Measurements from ENCODE around the gene LYST. TPM values are rescaled to one million over a fixed set of nuclear protein-coding genes. Genes with fewer than 3 reads are reported as not detected.
"Not testable (repeated sequence)": the region's sequence is repeated elsewhere in the genome, so short reads cannot be mapped to it uniquely, and the experiment has no call there.

LYST gene
- total and polyA plus RNA-seq, 2 donors (not counting 3 experiments of a cell fraction or from before 2014, with no cell fraction given), result 3.1 to 9.6 TPM

- H3K4me2 ChIP-seq (ENCODE audit: insufficient read depth, low read length), result peak overlapping the region; percentile 72
- no peak overlapping the region for H3K27ac ChIP-seq (ENCODE audit: insufficient read depth, low read depth, low read length)
- no peaks in the 10 kb centered on the region for H3K36me3 ChIP-seq (ENCODE audit: control insufficient read depth in 2 of 2, extremely low read depth in 1 of 2, insufficient read depth in 2 of 2, low read length in 2 of 2)
- TF ChIP-seq EZH2 (IDR thresholded peaks at IDR 0.05; ENCODE audit: borderline replicate concordance, low read depth, low read length, severe bottlenecking) (peak; percentile 40), CTCF (IDR thresholded peaks at IDR 0.05; ENCODE audit: extremely low read depth in 1 of 2, insufficient read depth in 1 of 2, low read depth in 1 of 2, low read length in 2 of 2) (no peak)
- H2AFZ ChIP-seq (ENCODE audit: low read depth, low read length), result no peak overlapping the region
- H3K27me3 ChIP-seq (ENCODE audit: control insufficient read depth in 2 of 2, insufficient read depth in 2 of 2, low read length in 2 of 2), result peaks cover 23 to 44% of the 10 kb centered on the region in 2 experiments
- H3K9me3 ChIP-seq (replicated peaks; ENCODE audit: control insufficient read depth, insufficient read depth, low read length), result no peaks in the 10 kb centered on the region
- no peaks in the 10 kb centered on the region for H3K79me2 ChIP-seq (ENCODE audit: control insufficient read depth, insufficient read depth, low read length)
- H3K9me1 ChIP-seq (replicated peaks; ENCODE audit: control insufficient read depth, extremely low read depth, insufficient read depth, low read length), result no peaks in the 10 kb centered on the region
- CTCF ChIA-PET, result interaction anchor here (1.0 to 1.2 kb wide), 4 partner anchors 47 to 195 kb away, joined by 4 to 5 read pairs (median 4); no protein-coding TSS in a partner anchor
- dilution Hi-C loops (cut with MboI; ENCODE audit: extremely low pct_ligation_motif_present, low sequenced_read_pairs) (no loop called here), intact Hi-C loops (cut with micrococcal nuclease) (no loop called here)
- DNase-seq (ENCODE audit: low read depth, low spot score), result peak; percentile 19
- H3K9ac ChIP-seq (replicated peaks; ENCODE audit: extremely low read depth, insufficient read depth, low read length), result no peak overlapping the region
- peaks cover 11% of the 10 kb centered on the region for H3K4me1 ChIP-seq (ENCODE audit: control insufficient read depth, extremely low read depth, insufficient read depth, low read length)
- POLR2A ChIA-PET, result no interaction called here
- H3K4me3 ChIP-seq (replicated peaks in 1 of 3; ENCODE audit: insufficient read depth in 1 of 3, low read depth in 1 of 3, low read length in 3 of 3), result peak overlapping the region in 1 of 3 experiments; percentile 23
- BruUV-seq (replicated peaks), result no TSS peak
- H4K20me1 ChIP-seq (replicated peaks; ENCODE audit: control insufficient read depth, extremely low read depth, insufficient read depth, low read length), result no peaks in the 10 kb centered on the region
- no peak for FAIRE-seq
Observed at GRCh38 chr1:235648407-235648907, 218.2 kb downstream of the LYST start.

GRCh38 chr1:235647537-235647936, 219.2 kb downstream of the LYST start:
- DNase-seq (ENCODE audit: low read depth, low spot score); H3K27ac ChIP-seq (ENCODE audit: insufficient read depth, low read depth, low read length); H2AFZ ChIP-seq (ENCODE audit: low read depth, low read length); H3K9me3 ChIP-seq (replicated peaks; ENCODE audit: control insufficient read depth, insufficient read depth, low read length); H3K4me3 ChIP-seq (replicated peaks in 1 of 3; ENCODE audit: insufficient read depth in 1 of 3, low read depth in 1 of 3, low read length in 3 of 3); H3K4me2 ChIP-seq (ENCODE audit: insufficient read depth, low read length); H3K79me2 ChIP-seq (ENCODE audit: control insufficient read depth, insufficient read depth, low read length); intact Hi-C loops (cut with micrococcal nuclease); H3K9ac ChIP-seq (replicated peaks; ENCODE audit: extremely low read depth, insufficient read depth, low read length); dilution Hi-C loops (cut with MboI; ENCODE audit: extremely low pct_ligation_motif_present, low sequenced_read_pairs); H3K36me3 ChIP-seq (ENCODE audit: control insufficient read depth in 2 of 2, extremely low read depth in 1 of 2, insufficient read depth in 2 of 2, low read length in 2 of 2); POLR2A ChIA-PET; H3K9me1 ChIP-seq (replicated peaks; ENCODE audit: control insufficient read depth, extremely low read depth, insufficient read depth, low read length); H4K20me1 ChIP-seq (replicated peaks; ENCODE audit: control insufficient read depth, extremely low read depth, insufficient read depth, low read length); BruUV-seq (replicated peaks); FAIRE-seq: not testable (repeated sequence)
- Histone ChIP-seq H3K4me1 (ENCODE audit: control insufficient read depth, extremely low read depth, insufficient read depth, low read length) (peaks cover 11% of the 10 kb centered on the region), H3K27me3 (ENCODE audit: control insufficient read depth in 2 of 2, insufficient read depth in 2 of 2, low read length in 2 of 2) (peaks cover 23 to 38% of the 10 kb centered on the region in 2 experiments)
- CTCF ChIA-PET, result interaction anchor here (1.2 to 1.6 kb wide), 2 partner anchors 17 to 46 kb away, joined by 3 to 8 read pairs; no protein-coding TSS in a partner anchor
